GM18507 (cell line): ENCODE measurements around the gene CTSH.

ENCODE experiments used
- DNase-seq: peaks from one replicate; pipeline ENCODE4 v3.0.0; 2011; ENCODE audit warnings: low read depth; ENCODE audit not compliant: insufficient read length; ENCODE audit errors: extremely low spot score
- FAIRE-seq: peaks from 2 replicates; lab custom pipeline; 2011; peaks lifted over from hg19 to GRCh38; lab: Jason Lieb, UNC

CTSH gene, protein sequence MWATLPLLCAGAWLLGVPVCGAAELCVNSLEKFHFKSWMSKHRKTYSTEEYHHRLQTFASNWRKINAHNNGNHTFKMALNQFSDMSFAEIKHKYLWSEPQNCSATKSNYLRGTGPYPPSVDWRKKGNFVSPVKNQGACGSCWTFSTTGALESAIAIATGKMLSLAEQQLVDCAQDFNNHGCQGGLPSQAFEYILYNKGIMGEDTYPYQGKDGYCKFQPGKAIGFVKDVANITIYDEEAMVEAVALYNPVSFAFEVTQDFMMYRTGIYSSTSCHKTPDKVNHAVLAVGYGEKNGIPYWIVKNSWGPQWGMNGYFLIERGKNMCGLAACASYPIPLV

DNA sequence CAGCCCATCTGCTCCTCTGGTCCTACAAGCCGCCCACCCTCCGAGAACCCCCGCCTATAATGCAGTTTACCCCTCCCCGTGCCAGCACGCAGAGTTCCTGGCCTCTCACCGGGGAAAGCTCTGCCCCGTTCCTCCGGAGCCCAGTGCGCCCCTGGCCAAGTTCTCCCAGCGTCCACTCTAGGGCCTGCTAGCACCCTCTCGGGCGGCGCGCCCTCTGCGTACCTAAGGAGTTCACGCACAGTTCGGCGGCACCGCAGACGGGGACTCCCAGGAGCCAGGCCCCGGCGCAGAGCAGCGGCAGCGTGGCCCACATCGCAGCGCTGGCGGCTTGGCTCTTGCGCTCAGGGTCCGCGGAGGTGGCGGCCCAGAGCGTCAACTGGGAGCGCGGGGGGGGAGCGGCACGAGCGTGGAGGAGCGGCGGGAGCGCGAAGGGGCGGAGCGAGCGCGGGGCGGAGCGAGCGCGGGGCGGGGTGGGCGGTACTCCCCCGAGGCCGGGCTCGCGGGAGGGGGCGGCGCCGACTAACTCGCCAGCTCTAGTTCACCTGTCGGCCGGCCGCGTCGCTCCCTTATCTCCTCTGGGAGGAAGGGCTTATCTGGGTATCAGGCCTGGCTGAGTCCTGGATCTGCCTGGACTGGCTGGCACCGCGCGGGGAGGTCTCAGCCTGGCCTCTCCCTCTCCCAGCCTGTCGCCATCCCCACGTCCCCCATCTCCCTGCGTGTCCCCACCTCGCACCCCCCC is at the start of gene CTSH:
Gene CTSH, minus strand, starts transcription at position 378 of the 739 bp plus-strand sequence. Its CDS starts 65 bp downstream, at position 313.
- DNase-seq (peak; percentile 77), FAIRE-seq (peak; percentile 74)

DNA sequence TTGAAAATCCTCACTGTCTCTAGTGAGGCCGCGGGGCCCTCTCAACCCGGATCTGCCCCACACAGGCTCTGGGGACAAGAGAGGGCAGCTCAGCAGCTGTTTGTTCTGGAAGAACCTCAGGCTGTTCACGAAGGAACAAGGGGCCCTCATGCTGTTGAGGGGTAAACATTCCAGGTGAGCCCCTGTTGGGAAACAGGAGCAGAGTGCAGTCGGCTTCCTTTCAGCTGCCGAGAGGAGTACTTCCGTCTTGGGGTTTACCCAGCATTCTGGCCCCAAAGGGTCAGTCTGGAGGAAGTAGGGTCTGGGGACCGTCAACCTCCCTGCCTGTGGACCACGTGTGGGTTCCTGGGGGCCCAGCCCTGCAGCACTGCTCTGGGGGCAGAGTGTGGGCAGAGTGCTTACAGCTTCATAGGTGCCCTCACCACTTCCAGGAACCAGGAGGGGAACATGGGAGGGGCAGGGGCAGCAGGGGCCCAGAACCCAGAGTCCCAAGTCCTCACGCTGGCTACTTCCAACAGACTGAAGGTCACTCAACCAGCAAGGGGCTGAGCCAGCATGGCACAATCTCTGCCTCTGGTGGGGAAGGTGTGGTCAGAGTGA is 49.2 kb upstream of the CTSH start:
- no peak for FAIRE-seq

DNA sequence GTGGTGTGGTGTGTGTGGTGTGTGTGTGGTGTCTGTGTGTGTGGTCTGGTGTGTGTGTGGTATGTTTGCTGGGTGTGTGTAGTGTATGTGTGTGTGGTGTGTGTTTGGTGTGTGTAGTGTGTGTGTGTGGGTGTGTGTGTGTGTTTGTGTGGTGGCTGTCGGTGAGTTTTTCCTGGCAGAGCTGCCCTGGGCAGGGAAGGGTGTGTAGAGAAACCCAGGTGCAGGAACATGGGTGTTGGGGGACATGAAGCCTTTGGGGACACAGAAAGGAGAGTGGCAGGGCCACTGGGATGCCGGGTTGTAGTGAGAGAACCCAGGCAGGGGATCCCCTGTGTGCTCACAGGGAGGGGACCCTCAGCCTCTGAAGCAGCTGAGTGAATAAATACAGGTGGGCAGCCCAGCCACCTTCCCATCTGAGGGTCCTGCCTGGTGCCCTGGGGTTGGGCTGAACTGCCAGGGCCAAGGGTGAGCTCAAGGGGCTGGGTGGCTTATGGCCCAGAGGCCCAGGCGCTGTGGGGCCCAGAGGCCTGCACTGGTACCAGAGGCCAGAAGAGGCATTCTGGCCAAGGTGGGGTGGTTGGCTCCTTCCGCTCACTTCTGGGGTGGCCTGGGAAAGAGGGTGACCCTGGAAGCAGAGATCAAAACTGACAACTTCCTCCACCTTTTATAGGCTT is 48.5 kb upstream of the CTSH start:
- FAIRE-seq (no peak), DNase-seq (no peak)

More for the DNA sequence above, 49.2 kb upstream of the CTSH start:
- no peak for DNase-seq

DNA sequence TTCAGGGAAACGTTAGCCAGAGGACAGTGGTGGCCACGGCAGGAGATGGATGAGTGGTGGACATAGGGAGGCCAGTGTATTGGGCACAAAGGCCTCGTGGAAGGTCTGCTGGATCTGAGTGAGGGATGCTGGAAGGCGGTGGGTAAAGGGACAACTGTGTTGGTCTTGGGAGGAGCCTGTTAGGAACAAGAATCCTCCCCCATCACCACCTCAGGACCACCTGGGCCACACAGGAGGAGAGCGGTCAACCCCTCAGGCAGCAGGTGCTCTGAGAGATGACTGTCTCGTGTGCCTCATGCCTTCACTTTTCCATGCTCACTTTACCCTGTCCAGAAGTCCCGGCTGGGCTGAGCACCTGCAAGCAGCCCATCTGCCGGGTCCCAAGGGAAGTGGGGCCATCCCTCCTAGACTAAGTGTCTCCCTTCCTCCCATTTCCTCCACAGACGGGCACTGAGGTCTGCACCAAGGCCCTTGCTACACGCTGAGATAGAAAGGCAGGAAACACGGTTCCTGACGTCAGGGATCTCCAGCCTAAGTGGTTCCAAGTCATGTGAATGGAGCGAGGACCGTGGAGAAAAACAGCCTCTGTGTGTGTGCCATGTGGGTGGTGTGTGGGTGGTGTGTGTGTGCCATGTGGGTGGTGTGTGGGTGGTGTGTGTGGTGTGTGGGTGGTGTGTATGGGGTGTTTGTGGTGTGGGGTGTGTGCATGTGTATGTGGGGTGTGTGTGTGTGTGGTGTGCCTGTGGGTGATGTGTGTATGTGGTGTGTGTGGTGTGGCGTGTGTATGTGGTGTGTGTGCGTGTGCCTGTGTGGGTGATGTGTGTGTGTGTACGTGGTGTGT is 47.8 kb upstream of the CTSH start:
- FAIRE-seq (peak; percentile 67), DNase-seq (no peak)

DNA sequence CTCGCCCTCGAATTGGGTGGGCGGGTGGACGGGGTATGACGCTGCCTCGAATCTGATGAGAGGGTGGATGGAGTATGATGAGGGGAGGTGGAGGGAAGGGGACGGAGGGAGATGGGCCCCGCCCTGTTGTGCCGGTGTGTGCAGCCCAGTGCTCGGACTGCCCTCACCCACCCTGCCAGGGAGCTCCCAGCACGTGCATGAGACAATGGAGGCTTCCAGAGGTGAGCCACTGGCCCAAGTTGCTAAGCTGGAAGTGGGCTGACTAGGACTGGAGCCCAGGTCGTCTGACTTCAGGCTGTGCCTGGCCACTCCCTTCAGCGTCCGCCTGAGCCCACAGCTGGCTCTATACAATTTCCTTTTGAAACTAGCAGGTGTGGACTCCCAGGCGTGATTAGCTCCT is 47.0 kb upstream of the CTSH start:
- DNase-seq: no peak
- FAIRE-seq: no peak

DNA sequence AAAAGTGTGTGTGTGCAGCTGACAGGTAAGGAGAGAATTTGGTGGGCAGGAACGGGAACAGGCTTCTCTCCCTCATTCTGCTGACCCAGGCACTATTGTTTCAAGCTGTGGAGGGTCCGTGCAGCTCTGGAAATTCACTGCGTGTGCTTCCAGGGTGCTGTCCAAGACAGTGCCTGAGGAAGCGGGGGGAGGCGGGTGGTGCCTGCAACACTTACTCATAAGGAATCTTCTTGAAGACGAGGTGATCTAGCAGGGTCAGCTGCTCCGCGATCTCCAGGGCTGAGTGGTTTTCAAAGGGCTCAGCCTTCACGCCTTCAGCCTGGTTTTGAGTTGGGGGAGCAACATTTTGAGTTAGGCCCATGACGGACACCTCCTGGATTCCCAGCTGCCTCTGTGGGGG is 46.6 kb upstream of the CTSH start:
- FAIRE-seq (no peak), DNase-seq (no peak)

DNA sequence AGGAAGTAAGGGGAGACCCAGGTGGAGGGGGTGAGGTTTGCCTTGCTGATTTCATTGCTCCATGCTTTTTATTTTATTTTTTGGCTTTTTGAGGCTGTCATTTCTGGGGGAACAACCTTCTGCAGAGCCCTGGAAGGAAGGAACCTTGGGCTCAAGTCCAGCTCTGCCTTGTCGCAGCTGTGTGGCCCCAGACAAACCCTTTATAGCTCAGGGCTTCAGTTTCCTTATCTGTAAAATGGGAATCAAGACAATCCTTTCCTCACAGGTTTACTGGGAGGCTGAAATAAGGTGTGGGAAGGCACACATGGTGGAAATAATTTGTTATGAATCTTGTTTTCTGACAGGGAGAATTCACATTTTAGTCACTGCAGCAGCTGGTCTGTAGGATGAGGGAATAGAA is 45.4 kb upstream of the CTSH start:
- FAIRE-seq (no peak), DNase-seq (no peak)

DNA sequence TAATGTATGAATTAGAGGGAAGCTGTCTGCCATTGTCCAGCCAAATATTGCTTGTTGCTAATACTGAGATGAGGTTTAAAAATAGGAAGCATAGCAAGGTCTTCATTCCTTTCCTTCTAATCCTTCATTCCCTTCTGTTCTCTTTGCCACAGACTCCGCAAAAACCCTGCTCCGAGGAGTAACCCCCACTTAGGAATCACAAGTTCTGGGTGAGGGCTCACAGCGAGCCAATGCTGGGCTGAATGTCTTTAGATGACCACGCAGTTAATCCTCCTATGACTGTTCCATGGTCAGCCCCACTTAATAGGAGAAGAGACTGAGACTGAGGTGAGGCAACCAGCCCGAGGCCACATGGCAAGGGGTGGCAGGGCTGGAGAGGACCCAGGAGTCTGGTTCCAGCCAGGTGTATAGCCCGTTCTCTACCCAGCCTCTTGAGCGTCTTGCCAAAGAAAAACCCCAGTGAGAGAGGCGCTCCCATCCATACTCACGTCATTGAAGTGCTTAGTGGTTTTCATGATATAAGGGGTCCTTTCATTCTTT is 44.9 kb upstream of the CTSH start:
- DNase-seq (no peak), FAIRE-seq (no peak)

DNA sequence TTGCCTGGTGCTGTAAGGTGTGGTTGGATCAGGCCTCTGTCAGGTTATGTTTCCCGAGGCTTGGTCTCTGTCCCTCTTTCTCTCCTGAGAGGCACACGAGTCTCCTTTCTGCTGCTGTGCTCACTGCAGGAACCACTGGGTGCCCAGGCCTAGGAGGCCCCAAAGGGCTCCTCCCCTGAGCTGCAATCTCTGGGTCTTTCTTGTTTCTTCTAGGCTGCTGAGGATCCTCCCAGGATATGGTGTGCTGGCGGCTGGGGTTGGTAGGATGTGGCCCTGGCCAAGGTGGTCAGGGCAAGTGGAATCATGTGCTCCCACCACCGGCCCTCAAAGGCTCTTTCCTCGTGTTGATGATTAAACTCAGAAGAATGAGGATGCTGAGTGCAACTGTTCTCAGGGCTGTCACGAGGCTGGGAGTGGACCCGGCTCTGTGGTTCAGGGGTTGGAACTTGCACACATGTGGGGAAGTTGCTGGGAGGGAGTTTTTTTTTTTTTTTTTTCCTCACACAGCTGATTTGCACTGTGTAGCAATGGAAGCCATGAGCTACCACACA is 43.6 kb upstream of the CTSH start:
- FAIRE-seq: peak; percentile 89
- no peak for DNase-seq

DNA sequence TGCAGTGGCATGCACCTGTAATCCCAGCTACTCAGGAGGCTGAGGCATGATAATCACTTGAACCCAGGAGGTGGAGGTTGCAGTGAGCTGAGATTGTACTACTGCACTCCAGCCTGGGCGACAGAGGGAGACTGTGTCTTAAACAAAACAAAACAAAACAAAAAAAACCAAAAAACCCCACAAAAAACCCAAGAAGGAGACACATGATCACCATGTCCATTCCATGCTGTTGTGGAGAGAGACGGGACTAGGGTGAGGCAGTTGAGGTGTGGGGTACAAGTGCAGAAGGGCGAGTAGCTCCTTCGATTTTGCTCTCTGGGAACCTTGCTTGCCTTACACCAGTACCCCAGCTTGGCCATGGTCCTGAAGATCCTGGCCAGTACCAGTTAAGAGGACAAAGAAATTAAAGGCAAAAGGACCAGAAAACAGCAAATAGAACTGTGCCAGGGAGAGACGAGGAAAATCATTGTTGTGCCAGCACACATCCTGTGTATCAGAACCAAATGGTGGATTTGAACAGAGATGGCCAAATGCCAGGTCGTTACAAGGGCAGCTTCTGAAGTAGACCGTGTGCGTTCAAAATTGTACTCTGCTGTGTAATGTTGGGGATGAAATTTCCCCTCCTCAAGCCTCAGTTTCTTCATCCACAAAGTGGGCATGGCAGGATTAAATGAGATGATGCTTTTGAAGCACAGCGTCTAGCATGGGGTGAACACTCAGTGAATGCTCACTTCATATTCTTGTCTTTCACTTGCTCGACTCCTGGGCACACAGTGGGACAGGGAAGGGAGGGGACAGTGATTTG is 42.9 kb upstream of the CTSH start:
- FAIRE-seq (peak; percentile 36), DNase-seq (no peak)

DNA sequence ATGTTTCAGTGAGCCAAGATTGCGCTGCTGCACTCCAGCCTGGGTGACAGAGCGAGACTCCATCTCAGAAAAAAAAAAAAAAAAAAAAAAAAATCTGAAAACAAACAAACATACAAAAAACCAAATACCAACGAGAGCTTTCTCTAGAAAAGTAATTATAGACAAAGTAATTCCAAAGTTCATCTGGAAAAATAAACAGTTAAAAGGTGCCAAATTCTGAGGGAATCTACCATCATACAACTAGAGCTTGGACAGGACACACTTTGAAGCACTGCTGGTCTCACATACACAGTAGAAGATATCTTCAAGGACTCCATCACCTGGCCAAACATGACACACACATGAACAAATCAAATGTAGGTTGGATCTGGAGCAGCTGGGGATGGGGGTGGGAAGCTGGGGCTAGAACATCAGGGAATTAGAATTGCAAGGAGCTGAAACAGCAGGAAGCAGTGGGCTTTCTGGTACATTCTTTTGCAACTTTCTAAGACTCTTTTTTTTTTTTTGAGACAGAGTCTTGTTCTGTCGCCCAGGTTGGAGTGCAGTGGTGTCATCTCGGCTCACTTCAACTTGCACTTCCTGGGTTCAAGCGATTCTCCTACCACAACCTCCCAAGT is 41.1 kb upstream of the CTSH start:
- no peak for DNase-seq
- FAIRE-seq: no peak

DNA sequence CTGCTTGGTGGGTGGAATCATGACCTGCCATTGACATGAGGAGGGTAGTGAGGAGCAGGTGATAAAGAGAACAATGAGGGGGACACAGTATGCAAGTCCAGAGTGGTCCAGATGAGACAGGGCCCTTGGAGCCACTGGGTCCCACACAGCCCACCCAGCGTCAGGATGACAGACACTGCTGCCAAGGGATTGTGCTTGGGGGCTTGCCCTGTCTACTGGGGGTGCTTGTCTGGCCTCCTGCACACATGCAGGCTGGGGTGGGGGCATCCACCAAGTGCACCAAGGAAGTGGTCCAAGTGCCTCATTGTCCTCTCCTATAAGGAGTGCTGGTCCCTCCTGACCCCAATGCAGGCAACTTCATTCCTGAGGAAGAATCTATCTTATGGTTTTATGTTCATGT is 39.2 kb upstream of the CTSH start:
- no peak for FAIRE-seq
- no peak for DNase-seq

DNA sequence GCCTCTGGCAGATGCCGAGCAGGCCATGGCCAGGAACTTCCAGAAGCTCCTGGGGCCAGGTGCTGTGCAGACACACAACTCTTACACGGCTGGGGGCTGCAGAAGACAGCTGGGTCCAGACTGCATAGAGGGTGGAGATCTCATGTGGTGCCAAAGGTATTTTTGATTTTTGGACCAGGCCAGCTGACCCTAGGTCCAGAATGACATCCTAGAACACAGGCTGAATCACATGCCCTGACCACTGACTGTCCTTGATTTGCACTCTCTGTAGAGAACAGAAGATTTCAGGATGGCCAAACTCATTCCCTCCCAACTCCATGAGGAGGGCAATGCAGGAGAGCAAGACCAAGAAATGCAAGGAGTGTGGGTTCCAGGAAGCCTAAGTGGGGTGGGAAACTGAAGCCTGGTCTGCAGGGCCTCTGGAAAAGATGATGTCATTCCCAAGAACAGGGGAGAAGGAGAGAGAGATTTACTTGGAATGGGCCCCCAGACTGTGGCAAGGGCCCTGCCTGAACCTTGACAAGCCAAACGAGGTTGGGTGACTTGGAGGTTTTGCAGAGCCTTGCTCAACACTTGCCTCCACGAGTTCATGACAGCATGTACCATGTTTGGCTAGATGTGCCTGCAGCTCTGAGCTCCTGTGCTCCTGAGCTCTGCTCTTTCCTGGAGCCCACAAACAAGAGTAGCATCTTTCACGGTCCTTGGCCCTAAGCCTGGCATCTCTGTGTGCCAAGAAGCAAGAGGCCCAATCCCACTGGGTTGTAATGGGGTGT is 38.5 kb upstream of the CTSH start:
- no peak for DNase-seq
- FAIRE-seq: no peak

DNA sequence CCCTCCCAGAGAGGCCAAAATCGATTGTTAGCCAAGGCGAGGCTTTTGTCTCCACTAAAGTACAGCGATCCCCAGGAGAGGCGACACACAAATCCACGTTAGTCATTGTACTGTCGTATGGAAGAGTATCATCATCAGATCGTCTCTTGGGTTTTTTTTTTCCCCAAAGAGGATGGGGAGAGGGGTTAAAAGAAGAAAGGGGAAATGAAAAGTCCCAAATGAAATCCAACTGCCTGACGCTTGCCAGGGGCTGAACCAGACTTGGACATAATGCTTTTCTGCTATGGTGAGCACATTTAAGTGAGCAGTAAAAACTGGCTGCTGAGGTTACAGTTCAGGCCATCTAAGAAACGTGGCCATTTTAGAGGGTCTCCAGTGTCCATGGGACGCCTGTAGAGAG is 37.9 kb upstream of the CTSH start:
- DNase-seq: no peak

DNA sequence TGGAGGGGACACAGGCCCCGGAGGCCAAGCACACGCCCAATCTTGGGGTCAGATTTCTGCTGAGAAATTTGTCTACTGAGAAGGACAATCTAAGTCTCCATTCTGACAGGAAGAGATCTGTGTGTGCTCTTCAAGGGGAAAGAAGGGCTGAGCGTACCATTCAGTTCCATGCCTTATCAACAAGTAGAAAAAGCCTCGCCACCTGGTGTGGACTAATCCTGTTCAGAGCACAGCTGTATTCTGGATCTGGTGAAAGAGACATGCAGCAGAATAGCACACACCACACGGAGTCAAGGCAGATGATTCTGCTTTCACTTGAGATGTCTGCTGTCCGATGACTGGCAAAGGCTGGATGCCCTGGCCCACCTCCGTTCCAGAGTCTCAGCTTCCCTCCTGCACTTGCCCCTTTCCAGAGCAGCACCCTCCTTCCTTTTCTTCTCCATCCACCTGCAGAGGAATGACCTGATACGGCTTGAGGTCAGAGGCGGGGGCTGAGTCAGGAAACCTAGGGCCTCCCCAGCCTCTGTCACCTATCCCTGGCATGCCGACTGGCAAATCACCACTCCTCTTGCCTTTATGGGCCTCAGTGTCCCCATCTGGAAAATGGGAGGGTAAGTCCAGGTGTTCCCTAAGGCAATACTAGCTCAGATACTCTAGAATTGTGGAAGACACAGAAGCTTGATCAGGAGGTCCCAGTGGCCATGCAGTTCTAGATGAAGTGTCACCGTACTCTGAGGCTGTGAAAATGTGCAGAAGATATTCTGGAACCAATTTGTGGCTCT is 36.9 kb upstream of the CTSH start:
- no peak for DNase-seq
- FAIRE-seq: no peak

More for the DNA sequence above, 37.9 kb upstream of the CTSH start:
- no peak for FAIRE-seq
